ENCODE results near the gene SUFU. TPM values are rescaled to one million over a fixed set of nuclear protein-coding genes. Genes with fewer than 3 reads are reported as not detected.

Gene SUFU
- total RNA-seq, 1 donor from 2014 or later: 17.3 TPM

DNA sequence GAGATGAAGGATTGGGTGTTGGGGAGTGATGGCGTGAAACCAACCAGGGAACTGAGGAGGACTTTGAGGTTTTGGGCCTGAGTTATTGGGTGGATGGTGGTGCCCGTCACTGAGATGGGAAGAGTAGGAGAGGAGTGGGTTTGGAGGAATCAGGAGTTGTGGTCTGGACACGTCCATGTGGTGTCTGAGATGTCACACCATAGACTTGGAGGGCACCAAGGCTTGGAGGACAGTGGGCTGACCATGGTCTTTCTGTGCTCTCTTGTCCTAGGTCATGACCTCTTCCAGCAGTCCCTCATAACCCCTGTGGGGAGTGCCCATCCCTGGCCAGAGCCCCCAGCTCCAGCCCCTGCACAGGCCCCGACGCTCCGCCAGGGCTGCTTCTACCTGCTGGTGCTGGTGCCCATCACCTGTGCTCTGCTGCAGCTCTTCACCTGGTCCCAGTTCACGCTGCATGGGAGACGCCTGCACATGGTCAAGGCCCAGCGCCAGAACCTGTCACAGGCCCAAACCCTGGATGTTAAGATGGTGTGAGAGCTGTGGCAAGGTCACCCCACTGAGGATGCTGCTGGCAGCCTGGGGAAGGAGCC, 28.2 kb upstream of the SUFU start:
- Histone ChIP-seq H3K36me3 (peaks cover 17 to 20% of the 10 kb centered on the region in 2 donors), H3K27me3 (no peaks in the 10 kb centered on the region), H3K9me3 (no peaks in the 10 kb centered on the region), H3K4me1 (no peaks in the 10 kb centered on the region), H3K27ac (no peak overlapping the region), H3K4me3 (no peak overlapping the region)
- DNase-seq (ENCODE audit: low spot score in 2 of 2): no peak
- intact Hi-C loops (cut with DNase I): no loop called here
- TF ChIP-seq, protein P1, sequence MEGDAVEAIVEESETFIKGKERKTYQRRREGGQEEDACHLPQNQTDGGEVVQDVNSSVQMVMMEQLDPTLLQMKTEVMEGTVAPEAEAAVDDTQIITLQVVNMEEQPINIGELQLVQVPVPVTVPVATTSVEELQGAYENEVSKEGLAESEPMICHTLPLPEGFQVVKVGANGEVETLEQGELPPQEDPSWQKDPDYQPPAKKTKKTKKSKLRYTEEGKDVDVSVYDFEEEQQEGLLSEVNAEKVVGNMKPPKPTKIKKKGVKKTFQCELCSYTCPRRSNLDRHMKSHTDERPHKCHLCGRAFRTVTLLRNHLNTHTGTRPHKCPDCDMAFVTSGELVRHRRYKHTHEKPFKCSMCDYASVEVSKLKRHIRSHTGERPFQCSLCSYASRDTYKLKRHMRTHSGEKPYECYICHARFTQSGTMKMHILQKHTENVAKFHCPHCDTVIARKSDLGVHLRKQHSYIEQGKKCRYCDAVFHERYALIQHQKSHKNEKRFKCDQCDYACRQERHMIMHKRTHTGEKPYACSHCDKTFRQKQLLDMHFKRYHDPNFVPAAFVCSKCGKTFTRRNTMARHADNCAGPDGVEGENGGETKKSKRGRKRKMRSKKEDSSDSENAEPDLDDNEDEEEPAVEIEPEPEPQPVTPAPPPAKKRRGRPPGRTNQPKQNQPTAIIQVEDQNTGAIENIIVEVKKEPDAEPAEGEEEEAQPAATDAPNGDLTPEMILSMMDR (IDR thresholded peaks at IDR 0.05): no peak

DNA sequence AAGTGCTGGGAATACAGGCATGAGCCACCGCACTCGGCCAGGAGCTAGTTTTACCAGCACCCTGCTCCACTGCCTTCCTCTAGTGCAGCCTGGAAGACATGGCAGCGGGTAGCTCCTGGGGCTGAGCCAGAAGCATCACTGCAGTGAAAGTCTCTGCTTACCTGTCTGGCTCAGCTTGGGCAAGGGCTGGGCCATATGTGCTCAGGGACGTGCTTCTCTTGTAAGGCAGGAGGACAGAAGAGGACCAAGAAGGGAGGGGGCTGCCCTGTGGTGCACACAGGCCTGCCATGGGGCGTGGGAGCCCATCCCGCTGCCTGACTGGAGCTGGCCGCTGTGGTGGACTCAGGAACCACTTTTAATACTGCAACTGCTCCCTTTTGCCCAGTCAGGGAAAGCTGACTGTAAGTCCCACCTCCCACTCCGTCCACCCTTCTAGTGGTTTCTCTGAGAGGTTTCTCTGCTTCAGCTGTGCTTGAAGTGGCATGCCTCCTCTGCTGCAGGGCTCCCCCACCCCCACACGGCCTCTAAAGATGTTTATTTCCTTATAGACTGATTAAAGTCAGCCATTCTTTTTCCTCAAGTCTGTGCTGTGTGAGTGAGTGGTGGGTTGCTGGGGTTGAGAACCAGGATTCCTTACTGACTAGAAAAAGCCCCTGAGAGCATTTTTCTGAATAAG, 27.2 kb upstream of the SUFU start:
- H3K36me3 ChIP-seq: peaks cover 28% of the 10 kb centered on the region in 2 donors
- H3K4me3 ChIP-seq: no peak overlapping the region
- TF ChIP-seq, protein P1 (IDR thresholded peaks at IDR 0.05): no peak
- H3K27ac ChIP-seq: no peak overlapping the region
- H3K27me3 ChIP-seq: no peaks in the 10 kb centered on the region
- no peaks in the 10 kb centered on the region for H3K9me3 ChIP-seq
- no peak for DNase-seq (ENCODE audit: low spot score in 2 of 2)
- intact Hi-C loops (cut with DNase I): loop anchor here (1.0 kb wide), 1 partner anchor 86 kb away; no protein-coding TSS in a partner anchor
- no peaks in the 10 kb centered on the region for H3K4me1 ChIP-seq

DNA sequence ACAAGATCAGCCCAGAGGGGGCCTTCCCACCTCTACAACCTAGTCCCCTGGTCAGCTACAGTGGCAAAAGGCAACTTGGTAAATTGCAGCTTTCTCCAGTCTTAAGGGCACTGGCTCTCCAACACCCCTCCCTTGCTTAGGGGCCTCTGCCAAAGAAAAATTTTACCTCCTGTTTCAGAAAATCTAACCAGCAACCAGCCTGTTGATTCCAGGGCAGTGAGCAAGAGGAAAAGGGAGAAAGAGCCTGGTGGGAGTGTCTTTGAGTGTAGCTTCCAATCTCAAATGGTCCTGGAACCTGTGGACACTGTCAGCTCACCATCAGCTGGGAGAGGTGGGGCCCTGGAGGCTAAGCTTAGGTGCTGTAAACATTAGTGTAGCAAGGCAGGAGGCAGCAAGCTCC, 24.1 kb upstream of the SUFU start:
- peaks cover 55% of the 10 kb centered on the region in 2 donors for H3K36me3 ChIP-seq
- no peak overlapping the region for H3K27ac ChIP-seq
- intact Hi-C loops (cut with DNase I): loop anchor here (2.0 kb wide), 1 partner anchor 85 kb away; the partner anchor contains the start of gene NFKB2
- TF ChIP-seq, protein P1 (IDR thresholded peaks at IDR 0.05): no peak
- DNase-seq (ENCODE audit: low spot score in 2 of 2): no peak
- H3K9me3 ChIP-seq: no peaks in the 10 kb centered on the region
- no peaks in the 10 kb centered on the region for H3K27me3 ChIP-seq
- no peak overlapping the region for H3K4me3 ChIP-seq
- no peaks in the 10 kb centered on the region for H3K4me1 ChIP-seq

DNA sequence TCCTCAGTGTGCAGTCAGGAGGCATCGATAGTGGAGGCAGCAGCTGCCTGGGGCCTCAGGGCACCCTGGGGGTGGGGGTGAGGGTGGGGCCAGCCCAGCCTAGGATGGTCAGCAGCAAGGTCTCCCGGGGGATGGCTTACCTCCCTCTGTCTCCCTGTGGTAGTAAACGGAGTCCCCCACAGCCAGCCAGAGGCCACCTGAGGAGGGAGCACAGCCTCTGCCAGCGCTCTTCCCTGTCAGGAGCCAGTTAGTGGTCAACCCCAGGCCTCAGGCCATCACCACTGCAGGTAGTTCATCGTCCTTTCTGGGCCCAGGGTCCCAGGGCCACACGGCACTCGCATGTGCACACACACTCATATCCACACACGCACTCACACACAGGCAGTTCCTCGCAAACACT, 23.4 kb upstream of the SUFU start:
- H3K4me1 ChIP-seq: no peaks in the 10 kb centered on the region
- TF ChIP-seq, protein P1 (IDR thresholded peaks at IDR 0.05): no peak
- no peaks in the 10 kb centered on the region for H3K27me3 ChIP-seq
- no peak overlapping the region for H3K4me3 ChIP-seq
- H3K36me3 ChIP-seq: peaks cover 62% of the 10 kb centered on the region in 2 donors
- no peak overlapping the region for H3K27ac ChIP-seq
- no peaks in the 10 kb centered on the region for H3K9me3 ChIP-seq
- no peak for DNase-seq (ENCODE audit: low spot score in 2 of 2)
- intact Hi-C loops (cut with DNase I): no loop called here

DNA sequence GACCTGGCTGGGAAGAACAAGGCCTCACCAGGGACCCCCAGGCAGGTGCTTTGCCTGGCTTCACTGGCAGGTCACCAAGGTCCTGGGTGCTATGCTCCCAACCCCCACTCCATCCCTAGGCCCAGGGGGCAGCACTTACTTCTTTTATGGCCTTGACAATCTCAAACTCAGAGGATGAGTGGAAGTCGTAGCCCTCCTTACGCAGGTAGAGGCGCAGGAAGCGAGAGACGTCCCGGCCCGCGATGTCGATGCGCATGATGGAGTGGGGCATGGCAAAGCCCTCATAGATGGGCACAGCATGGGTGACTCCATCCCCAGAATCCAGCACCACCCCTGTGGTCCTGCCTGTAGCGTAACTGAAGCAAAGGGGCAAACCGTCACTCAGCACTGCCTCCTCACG, 19.8 kb upstream of the SUFU start:
- no peaks in the 10 kb centered on the region for H3K4me1 ChIP-seq
- peaks cover 94 to 98% of the 10 kb centered on the region in 2 donors for H3K36me3 ChIP-seq
- TF ChIP-seq, protein P1 (IDR thresholded peaks at IDR 0.05): no peak
- H3K27ac ChIP-seq: no peak overlapping the region
- no peaks in the 10 kb centered on the region for H3K27me3 ChIP-seq
- DNase-seq (ENCODE audit: low spot score in 2 of 2): no peak
- H3K9me3 ChIP-seq: no peaks in the 10 kb centered on the region
- no peak overlapping the region for H3K4me3 ChIP-seq
- intact Hi-C loops (cut with DNase I): no loop called here

Data from ascending aorta (tissue), 2 donors.